ENCODE data around the gene CCT3. TPM values are rescaled to one million over a fixed set of nuclear protein-coding genes. Genes with fewer than 3 reads are reported as not detected.
"Not testable (repeated sequence)": the region's sequence is repeated elsewhere in the genome, so short reads cannot be mapped to it uniquely, and the experiment has no call there.

CCT3 gene
- total RNA-seq, 2 donors from 2014 or later, result 104 to 106 TPM

DNA sequence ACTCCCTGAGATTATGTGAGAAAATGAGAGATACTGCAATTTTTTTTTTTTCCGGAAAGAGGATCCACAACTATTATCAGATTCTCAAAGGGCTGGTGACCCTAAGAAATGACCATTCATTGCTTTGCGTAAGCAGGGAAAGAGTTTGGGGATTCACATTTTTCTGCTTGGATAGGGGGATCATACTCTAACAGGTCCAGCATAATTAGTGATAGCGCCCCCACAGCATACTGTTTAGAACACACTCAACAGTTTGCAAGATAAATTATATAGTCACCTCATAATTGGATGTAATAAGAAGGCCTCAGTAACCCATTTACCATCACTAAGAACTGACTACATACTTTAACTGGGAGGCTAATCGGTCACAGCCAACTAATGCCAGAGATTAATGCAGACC is 1.9 kb downstream of the CCT3 start:
- no peak for DNase-seq
- peaks cover 21% of the 10 kb centered on the region for H3K4me1 ChIP-seq
- WGBS, 2 donors, result 53 to 67% methylated on average over 4 of the region's 4 CpGs

GRCh38 chr1:156323179-156323578 is 14.9 kb downstream of the CCT3 start:
- H3K4me1 ChIP-seq; intact Hi-C loops (cut with DNase I); ATAC-seq; H3K27ac ChIP-seq; H3K27me3 ChIP-seq; H3K9me3 ChIP-seq; H3K4me3 ChIP-seq; DNase-seq: not testable (repeated sequence)
- peaks cover 10 to 37% of the 10 kb centered on the region in 2 donors for H3K36me3 ChIP-seq (replicated peaks in 1 of 2; ENCODE audit: insufficient read depth in 1 of 2, low read depth in 2 of 2)
- 93% methylated on average over 9 of the region's 9 CpGs for WGBS, 2 donors

More for the DNA sequence above, 1.9 kb downstream of the CCT3 start:
- Histone ChIP-seq H3K9me3 (no peaks in the 10 kb centered on the region), H3K4me3 (no peak overlapping the region), H3K27ac (no peak overlapping the region), H3K27me3 (no peaks in the 10 kb centered on the region), H3K36me3 (replicated peaks in 1 of 2; ENCODE audit: insufficient read depth in 1 of 2, low read depth in 2 of 2) (peaks cover 0 to 22% of the 10 kb centered on the region in 2 donors)
- TF ChIP-seq, protein P1, sequence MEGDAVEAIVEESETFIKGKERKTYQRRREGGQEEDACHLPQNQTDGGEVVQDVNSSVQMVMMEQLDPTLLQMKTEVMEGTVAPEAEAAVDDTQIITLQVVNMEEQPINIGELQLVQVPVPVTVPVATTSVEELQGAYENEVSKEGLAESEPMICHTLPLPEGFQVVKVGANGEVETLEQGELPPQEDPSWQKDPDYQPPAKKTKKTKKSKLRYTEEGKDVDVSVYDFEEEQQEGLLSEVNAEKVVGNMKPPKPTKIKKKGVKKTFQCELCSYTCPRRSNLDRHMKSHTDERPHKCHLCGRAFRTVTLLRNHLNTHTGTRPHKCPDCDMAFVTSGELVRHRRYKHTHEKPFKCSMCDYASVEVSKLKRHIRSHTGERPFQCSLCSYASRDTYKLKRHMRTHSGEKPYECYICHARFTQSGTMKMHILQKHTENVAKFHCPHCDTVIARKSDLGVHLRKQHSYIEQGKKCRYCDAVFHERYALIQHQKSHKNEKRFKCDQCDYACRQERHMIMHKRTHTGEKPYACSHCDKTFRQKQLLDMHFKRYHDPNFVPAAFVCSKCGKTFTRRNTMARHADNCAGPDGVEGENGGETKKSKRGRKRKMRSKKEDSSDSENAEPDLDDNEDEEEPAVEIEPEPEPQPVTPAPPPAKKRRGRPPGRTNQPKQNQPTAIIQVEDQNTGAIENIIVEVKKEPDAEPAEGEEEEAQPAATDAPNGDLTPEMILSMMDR (IDR thresholded peaks at IDR 0.05), result no peak
- no peak for TF ChIP-seq POLR2A (IDR thresholded peaks at IDR 0.05)
- intact Hi-C loops (cut with DNase I), result no loop called here
- no peak for ATAC-seq

DNA sequence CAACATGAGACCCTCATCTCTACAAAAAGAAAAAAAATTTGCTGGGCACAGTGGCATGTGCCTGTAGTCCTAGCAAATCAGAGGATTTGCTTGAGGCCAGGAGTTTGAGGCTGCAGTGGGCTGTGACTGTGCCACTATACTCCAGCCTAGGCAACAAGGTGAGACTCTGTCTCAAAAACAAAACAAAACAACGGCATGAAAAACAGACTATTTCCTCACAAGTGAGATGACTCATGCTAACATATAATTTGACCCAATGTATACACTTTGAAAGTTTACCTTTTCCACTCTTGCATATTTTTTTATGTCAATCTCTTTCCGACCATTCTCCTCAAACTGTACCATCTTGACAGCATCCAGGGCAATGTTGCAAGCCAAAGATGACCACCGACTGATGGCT is 17.5 kb downstream of the CCT3 start:
- no peak overlapping the region for H3K4me3 ChIP-seq
- intact Hi-C loops (cut with DNase I), result no loop called here
- no peak for DNase-seq
- ATAC-seq, result no peak
- peaks cover 26 to 61% of the 10 kb centered on the region in 2 donors for H3K36me3 ChIP-seq (replicated peaks in 1 of 2; ENCODE audit: insufficient read depth in 1 of 2, low read depth in 2 of 2)
- H3K27ac ChIP-seq, result no peak overlapping the region
- no peaks in the 10 kb centered on the region for H3K9me3 ChIP-seq
- H3K4me1 ChIP-seq, result no peaks in the 10 kb centered on the region
- TF ChIP-seq POLR2A (IDR thresholded peaks at IDR 0.05), result no peak
- TF ChIP-seq, protein P1 (IDR thresholded peaks at IDR 0.05), result no peak
- H3K27me3 ChIP-seq, result no peaks in the 10 kb centered on the region
- WGBS, 2 donors, result 74 to 80% methylated on average over 3 of the region's 3 CpGs

GRCh38 chr1:156319664-156320063 is 18.4 kb downstream of the CCT3 start:
- WGBS, 2 donors, result 87 to 92% methylated on average over 1 of the region's 1 CpG
- no peak for DNase-seq
- TF ChIP-seq, protein P1 (IDR thresholded peaks at IDR 0.05), result peak in 6 of 7 experiments; percentile 29 to 41 (median 36)
- no peak for TF ChIP-seq POLR2A (IDR thresholded peaks at IDR 0.05)
- ATAC-seq, result no peak
- Histone ChIP-seq H3K4me3 (no peak overlapping the region), H3K27ac (no peak overlapping the region), H3K36me3 (replicated peaks in 1 of 2; ENCODE audit: insufficient read depth in 1 of 2, low read depth in 2 of 2) (peaks cover 26 to 66% of the 10 kb centered on the region in 2 donors), H3K9me3 (no peaks in the 10 kb centered on the region), H3K4me1 (no peaks in the 10 kb centered on the region), H3K27me3 (no peaks in the 10 kb centered on the region)
- intact Hi-C loops (cut with DNase I), result no loop called here

GRCh38 chr1:156316909-156317308 is 21.2 kb downstream of the CCT3 start:
- WGBS, 2 donors, result 86 to 87% methylated on average over 7 of the region's 7 CpGs
- Histone ChIP-seq H3K27me3 (no peaks in the 10 kb centered on the region), H3K4me3 (no peak overlapping the region), H3K36me3 (replicated peaks in 1 of 2; ENCODE audit: insufficient read depth in 1 of 2, low read depth in 2 of 2) (peaks cover 26 to 66% of the 10 kb centered on the region in 2 donors), H3K4me1 (no peaks in the 10 kb centered on the region), H3K27ac (no peak overlapping the region), H3K9me3 (no peaks in the 10 kb centered on the region)
- ATAC-seq (no peak), DNase-seq (no peak)
- no peak for TF ChIP-seq POLR2A (IDR thresholded peaks at IDR 0.05)
- TF ChIP-seq, protein P1 (IDR thresholded peaks at IDR 0.05), result no peak
- intact Hi-C loops (cut with DNase I), result no loop called here

Data from body of pancreas (tissue), 4 donors.